Breast epithelium (tissue), 3 donors: ENCODE data around the gene OGA.

ENCODE experiments used
- CTCF ChIP-seq, 3 donors: fragments of 450-650 bp; IDR thresholded peaks; one replicate each; pipeline ENCODE4 v1.5.1; 2016 to 2017; ENCODE audit warnings: antibody characterized with exemption in 3 of 3, mild to moderate bottlenecking in 3 of 3, moderate library complexity in 3 of 3
- POLR2A ChIP-seq: fragments of 450-650 bp; IDR thresholded peaks from one replicate; pipeline ENCODE4 v1.6.1; 2016; ENCODE audit warnings: antibody characterized with exemption, mild to moderate bottlenecking, moderate library complexity

GRCh38 chr10:101828766-101829551 lies 10.7 kb upstream of the OGA start:
- no peak for TF ChIP-seq CTCF (IDR thresholded peaks at IDR 0.05)
- TF ChIP-seq POLR2A, result no peak
